Measurements from ENCODE around the gene BCL7C.

DNA sequence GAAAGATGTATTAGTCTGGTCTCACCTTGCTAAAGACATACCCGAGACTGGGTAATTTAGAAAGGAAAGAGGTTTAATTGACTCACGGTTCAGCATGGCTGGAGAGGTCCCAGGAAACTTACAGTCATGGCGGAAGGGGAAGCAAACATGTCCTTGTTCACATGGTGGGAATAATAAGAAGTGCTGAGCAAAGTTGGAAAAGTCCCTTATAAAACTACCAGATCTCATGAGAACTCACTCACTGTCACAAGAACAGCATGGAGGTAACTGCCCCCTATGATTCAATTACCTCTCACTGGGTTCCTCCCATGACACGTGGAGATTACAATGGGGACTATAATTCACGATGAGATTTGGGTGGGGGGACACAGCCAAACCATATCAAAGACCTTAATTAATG lies 53.3 kb downstream of the BCL7C start:
- TF ChIP-seq TARDBP (IDR thresholded peaks at IDR 0.05) (no peak), CTBP1 (IDR thresholded peaks at IDR 0.05; ENCODE audit: borderline replicate concordance) (no peak), ELF4 (IDR thresholded peaks at IDR 0.05) (no peak), SP1 (IDR thresholded peaks at IDR 0.05) (no peak), FOXM1 (IDR thresholded peaks at IDR 0.05; ENCODE audit: borderline replicate concordance) (no peak), ARNT (IDR thresholded peaks at IDR 0.05) (no peak), BHLHE40 (IDR thresholded peaks at IDR 0.05; ENCODE audit: borderline replicate concordance) (no peak)
- TF ChIP-seq, protein P1, sequence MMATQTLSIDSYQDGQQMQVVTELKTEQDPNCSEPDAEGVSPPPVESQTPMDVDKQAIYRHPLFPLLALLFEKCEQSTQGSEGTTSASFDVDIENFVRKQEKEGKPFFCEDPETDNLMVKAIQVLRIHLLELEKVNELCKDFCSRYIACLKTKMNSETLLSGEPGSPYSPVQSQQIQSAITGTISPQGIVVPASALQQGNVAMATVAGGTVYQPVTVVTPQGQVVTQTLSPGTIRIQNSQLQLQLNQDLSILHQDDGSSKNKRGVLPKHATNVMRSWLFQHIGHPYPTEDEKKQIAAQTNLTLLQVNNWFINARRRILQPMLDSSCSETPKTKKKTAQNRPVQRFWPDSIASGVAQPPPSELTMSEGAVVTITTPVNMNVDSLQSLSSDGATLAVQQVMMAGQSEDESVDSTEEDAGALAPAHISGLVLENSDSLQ (IDR thresholded peaks at IDR 0.05) = no peak

Data from HEK293T (cell line).